ENCODE results near the gene RCL1.
"Not testable (repeated sequence)": the region's sequence is repeated elsewhere in the genome, so short reads cannot be mapped to it uniquely, and the experiment has no call there.

The RCL1 gene

DNA sequence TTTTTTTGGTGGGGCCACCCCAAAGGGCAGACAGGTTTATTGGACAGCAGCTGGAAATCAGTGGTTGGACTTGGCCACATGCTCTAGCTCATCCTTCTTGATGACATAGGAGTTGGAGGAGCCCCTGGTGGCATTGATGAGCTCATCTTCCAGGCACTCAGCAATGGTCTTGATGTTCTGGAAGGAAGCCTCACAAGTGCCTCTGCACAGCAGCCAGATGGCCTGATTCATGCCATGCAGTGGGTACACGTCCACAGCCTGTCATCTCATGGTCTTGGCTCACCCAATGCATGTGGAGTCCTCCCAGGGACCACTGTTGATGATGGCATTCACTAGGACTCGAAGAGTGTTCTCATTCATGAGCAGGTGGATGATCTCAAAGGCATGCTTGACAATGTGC lies 11.3 kb upstream of the RCL1 start:
- no peak overlapping the region for H3K4me3 ChIP-seq (ENCODE audit: low read depth, low read length)

DNA sequence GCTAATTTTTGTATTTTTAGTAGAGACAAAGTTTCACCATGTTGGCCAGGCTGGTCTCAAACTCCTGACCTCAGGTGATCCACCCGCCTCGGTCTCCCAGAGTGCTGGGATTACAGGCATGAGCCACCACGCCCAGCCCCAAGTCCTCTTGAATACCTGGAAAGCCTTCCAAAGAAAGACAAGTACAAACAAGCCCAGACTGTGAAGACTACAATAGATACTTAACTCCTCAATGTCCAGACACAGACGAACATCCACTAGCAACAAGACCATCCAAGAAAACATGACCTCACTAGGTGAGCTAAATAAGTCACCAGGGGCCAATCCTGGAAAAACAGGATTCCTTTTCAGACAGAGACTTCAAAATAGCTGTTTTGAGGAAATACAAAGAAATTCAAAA lies 9.6 kb upstream of the RCL1 start:
- H3K4me3 ChIP-seq (ENCODE audit: low read depth, low read length): not testable (repeated sequence)

DNA sequence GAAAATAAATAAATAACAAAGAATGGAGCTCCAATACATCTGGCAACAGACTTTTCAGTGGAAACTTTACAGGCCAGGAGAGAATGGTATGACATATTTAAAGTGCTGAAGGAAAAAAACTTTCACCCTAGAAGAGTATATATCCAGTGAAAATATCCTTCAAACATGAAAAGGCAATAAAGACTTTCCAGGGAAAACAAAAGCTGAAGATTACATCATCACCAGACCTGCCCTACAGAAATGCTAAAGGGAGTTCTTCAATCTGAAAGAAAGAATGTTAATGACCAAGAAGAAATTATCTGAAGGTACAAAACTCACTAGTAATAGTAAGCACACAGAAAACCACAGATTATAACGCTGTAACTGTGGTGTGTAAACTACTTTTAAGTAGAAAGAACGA lies 8.3 kb upstream of the RCL1 start:
- H3K4me3 ChIP-seq (ENCODE audit: low read depth, low read length): no peak overlapping the region

DNA sequence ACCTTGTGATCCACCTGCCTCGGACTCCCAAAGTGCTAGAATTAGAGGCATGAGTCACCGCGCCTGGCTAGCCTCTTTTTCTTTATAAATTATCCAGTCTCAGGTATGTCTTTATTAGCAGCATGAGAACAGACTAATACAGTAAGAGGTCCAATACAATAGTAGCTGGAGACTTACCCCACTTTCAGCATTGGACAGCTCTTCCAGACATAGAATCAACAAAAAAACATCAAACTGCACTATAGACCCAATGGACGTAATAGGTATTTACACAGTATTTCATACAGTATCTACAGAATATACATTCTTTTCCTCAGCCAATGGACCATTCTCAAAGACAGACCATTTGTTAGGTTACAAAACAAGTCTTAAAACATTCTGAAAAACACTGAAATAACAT lies 6.1 kb upstream of the RCL1 start:
- no peak overlapping the region for H3K4me3 ChIP-seq (ENCODE audit: low read depth, low read length)

DNA sequence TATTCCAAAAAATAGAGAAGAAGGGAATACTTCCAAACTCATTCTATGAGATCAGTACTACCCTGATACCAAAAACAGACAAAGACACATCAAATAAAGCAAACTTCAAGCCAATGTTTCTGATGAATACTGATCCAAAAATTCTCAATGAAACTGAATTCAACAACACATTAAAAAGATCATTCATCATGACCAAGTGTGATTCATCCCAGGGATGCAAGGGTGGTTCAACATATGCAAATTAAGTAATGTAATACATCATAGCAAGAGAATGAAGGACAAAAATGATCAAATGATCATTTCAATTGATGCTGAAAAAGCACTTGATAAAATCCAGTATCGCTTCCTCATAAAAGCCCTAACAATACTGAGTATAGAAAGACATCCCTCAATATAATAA lies 4.9 kb upstream of the RCL1 start:
- no peak overlapping the region for H3K4me3 ChIP-seq (ENCODE audit: low read depth, low read length)

DNA sequence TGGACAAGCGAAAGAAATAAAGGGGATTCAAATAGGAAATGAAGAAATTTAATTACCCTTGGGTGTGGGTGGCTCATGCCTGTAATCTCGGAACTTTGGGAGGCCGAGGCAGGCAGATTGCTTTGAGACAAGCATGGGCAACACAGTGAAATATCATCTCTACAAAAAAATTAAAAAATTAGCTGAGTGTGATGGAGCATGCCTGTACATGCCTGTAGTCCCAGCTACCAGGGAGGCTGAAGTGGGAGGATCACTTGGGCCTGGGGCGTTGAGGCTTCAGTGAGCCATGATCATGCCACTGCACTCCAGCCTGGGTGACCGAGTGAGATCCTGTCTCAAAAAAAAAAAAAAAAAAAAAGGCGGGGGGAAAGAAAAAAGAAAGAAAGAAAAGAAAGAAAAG lies 4.0 kb upstream of the RCL1 start:
- H3K4me3 ChIP-seq (ENCODE audit: low read depth, low read length): no peak overlapping the region

DNA sequence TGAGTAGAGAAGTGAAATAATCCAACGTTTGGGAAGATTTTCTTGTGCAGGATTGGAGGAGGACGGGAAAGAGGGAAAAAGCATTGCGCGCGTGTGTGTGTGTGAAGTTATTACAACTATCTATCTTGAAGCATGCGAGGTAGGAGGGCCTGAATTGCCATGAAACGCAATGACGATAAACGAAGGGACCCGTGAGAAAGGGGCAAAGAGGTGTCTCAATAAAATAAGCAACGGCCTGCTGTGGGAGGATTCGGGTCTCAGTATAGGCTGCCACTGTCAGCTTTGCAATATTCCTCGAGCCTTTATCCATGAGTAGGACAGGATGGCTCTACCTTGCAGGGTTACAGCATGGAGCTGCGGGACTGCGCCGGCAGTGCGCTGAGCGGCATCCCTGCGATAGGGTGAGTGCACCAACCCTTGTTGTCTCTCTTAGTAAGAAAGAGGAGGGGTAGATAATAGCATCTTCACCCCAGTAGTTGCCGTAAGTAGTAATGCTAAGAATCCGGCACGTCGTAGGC lies 631 bp upstream of the RCL1 start:
- peak overlapping the region; percentile 87 for H3K4me3 ChIP-seq (ENCODE audit: low read depth, low read length)

DNA sequence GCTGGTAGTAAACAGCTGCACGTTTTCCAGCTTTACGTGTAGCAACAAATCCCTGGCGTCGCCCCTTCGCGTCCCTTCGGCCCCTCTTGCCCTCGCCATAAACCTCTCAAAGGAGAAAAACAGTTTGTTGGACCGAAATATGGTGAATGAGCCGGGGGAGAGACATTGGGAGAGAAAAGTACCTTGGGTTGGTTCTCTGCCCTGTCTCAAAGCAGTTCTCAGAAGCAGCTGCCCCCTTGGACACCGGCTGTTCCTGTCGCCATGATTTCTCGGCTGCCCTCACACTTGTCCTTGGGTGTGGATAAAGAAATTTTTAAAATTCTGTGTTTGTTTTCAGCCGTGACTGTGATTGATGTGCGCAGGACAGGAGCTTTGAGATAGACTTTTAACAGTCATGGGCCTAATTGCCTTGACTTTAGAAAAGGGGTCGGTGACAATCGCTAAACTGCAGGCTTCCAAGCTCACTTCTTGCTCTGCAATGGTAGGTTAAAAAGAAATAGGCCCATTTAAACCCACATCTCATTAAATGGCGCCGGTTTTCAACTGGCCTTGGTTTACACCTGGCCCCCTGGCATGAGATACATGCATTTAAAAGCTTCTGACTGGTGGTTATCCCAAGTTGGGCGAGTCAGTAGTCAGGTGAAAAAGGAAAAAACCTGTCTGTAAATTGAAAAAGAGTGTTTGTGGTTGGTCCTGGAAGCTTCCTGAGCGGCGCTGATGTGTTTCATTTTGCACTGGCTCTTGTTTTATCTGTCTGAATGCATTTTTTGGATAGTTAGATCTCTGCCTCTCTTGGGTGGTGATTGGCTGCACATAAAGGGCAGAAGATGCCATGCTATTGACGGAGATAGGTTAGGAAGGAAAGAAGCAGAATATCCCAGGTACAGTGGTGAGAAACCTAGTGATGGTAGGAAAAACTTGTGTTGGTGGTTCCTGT lies 983 bp downstream of the RCL1 start:
- peak overlapping the region; percentile 87 for H3K4me3 ChIP-seq (ENCODE audit: low read depth, low read length)

DNA sequence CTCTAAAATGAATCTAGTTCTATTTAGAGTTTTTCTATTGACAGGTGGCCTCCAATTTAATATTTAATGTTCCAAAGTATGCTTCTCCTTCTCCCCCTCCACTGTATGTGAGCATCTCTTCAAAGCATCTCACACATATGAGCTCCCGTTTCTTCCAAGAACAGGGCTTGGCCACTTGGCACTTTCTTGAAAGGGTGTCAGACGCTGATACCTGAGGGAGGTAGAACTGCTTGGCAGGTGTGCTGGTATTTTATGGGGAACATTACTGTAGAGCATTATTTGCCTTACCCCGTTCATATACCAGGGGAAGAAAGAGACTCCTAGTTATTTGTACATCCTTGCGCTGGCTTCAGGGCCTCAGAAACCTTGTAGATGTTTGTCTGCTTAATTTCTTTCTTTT lies 1.9 kb downstream of the RCL1 start:
- H3K4me3 ChIP-seq (ENCODE audit: low read depth, low read length): no peak overlapping the region

DNA sequence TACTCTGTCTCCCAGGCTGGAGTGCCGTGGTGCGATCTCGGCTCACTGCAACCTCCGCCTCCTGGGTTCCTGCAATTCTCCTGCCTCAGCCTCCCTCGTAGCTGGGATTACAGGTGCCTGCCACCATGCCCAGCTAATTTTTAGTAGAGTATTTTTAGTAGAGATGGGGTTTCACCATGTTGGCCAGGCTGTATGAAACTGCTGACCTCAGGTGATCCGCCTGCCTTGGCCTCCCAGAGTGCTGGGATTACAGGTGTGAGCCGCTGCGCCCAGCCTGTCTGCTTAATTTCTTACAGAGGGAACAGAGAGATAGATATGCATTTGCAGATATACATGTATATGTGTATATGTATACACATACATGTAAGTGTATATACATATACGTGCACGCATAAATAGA lies 2.4 kb downstream of the RCL1 start:
- H3K4me3 ChIP-seq (ENCODE audit: low read depth, low read length): not testable (repeated sequence)

DNA sequence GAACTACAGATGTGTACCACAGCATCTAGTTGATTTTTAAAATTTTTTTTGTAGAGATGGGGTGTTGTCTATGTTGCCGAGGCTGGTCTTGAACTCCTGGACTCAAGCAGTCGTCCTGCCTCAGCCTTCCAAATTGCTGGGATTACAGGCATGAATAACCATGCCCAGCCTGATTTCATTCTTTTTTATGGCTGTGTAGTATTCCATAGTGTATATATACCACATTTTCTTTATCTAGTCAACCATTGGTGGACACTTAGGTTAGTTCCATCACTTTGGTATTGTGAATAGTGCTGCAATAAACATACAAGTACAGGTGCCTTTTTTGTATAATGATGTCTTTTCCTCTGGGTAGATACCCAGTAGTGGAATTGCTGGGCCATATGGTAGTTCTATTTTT lies 3.8 kb downstream of the RCL1 start:
- no peak overlapping the region for H3K4me3 ChIP-seq (ENCODE audit: low read depth, low read length)

DNA sequence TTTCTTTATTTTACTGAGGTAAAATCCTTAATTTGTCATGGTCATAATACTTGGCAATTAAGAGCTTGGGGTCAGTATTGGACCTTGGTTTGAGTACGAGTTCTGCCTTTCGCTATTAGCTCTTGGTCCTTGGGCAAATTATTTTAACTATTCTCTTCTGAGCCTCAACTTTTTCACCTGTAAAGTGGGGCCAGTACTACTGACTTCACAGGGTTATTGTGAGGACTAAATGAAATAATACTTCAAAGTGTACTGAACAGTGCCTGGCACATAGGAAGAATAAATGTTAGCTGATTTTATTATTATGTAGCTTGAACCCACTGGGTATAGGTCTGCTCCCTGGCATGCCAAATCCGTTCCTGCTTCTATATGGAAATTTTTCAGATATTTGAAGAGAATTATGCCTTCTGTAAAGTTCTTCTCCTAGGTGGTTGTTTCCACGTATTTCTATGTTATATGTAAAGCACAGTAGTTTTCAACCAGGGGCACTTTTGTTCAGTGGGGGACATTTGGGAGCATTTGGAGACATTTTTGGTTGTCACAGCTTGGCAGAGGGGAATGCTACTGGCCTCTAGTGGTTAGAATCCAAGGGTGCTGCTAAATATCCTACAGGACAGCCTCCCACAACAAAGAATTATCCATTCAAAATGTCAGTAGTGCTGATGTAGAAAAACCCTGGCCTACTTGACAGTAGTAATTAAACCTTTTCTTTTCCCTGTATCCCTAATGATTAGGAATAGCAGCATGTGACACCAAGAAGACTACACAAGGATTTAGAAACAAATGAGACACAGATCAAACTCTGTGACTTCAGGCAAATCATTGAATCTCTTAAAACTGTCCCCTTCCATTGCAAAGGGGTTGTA lies 4.5 kb downstream of the RCL1 start:
- no peak overlapping the region for H3K4me3 ChIP-seq (ENCODE audit: low read depth, low read length)

DNA sequence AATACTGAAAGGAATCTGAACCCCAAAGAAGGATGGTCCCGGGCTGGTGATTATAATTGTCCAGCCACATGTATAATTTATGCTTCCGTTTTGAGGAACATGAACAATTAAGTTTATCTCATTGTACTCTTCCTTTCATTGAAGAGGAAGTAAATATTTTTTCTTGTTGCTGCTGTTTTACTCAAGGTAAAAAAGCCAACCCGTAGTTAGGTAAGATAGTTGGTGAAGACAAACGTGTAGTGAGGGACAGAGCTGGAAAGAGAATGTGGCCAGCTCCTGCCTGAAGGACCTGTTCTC lies 5.1 kb downstream of the RCL1 start:
- H3K4me3 ChIP-seq (ENCODE audit: low read depth, low read length): no peak overlapping the region

DNA sequence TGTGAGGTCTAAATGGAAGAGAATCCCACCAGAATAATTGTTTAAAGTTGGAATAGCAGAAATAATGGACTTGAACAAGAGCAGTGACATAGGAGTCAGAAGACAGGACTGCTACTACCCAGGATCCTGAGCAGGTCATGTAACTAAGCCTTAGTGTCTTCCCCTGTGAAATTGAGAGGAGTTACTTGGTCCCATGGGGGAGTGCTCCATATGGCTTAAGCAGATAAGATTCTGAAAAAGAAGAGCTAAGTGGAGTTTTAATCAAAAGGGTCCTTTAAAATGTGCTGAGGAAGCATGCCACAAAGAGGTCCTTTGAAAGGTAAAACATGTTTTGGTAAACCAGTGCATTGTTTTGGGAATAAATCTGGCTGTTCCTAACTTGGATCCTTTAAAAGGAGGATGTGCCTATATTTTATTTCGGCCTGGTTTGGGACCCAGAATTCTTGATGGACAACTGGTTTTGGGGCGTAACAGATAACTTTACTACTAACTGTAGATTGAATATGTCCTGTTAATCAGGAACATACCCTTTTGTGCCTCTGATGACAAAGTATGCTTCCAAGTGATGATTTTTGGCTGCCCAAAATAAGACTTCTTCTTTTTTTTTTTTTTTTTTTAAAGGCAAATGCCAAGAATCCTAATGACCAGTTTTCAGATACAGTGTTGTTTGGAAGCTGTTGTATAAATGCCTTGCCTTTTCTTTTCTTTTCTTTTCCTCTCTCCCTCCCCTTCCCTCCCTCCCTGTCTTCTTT lies 5.7 kb downstream of the RCL1 start:
- H3K4me3 ChIP-seq (ENCODE audit: low read depth, low read length): no peak overlapping the region

DNA sequence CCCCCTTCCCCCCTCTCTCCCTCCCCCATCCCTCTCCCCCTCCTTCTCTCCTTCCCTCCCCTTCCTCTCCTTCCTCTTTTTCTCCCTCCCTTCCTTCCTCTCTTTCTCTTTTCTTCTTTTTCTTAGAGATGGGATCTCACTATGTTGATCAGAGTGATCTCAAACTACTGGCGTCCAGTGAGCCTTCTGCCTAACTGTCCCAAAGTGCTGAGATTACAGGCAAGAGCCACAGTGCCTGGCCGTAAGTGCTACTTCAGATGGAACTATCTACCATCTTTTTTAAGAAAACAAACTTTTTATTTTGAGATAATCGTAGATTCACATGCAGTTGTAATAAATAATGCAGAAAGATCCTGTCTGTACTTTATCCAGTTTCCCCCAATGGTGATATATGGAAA lies 6.3 kb downstream of the RCL1 start:
- H3K4me3 ChIP-seq (ENCODE audit: low read depth, low read length): no peak overlapping the region

DNA sequence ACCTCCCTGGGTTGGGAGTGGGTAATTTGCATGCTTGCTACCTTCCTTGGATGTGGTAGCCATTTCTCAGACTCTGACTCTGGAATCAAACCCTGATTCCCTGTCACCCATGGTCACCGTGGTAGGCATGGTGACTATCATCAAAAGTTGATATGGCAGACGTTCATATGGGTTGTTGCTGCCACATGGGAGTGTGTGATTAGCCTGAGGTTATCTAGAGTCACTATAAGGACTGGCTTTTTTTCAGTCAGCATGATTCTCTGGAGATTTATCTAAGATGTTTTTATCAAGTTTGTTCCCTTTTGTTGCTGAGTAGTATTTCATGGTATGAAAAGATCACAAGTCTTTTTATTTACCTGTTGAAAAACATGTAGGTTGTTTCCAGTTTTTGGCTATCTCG lies 7.0 kb downstream of the RCL1 start:
- no peak overlapping the region for H3K4me3 ChIP-seq (ENCODE audit: low read depth, low read length)

DNA sequence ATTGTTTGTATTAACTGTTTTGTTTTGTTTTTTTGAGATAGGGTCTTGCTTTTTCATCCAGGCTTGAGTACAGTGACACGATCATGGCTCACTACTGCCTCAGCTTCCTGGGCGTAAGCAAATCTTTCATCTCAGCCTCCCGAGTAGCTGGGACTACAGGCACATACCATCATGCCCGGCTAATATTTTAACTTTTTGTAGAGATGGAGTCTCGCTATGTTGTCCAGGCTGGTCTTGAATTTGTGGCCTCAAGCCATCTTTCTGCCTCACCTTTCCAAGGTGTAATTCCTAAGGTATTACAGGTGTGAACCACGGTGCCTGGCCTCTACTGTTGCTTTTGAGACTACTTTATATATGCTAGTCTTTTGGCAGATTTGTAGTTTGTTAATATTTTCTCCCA lies 8.4 kb downstream of the RCL1 start:
- no peak overlapping the region for H3K4me3 ChIP-seq (ENCODE audit: low read depth, low read length)

DNA sequence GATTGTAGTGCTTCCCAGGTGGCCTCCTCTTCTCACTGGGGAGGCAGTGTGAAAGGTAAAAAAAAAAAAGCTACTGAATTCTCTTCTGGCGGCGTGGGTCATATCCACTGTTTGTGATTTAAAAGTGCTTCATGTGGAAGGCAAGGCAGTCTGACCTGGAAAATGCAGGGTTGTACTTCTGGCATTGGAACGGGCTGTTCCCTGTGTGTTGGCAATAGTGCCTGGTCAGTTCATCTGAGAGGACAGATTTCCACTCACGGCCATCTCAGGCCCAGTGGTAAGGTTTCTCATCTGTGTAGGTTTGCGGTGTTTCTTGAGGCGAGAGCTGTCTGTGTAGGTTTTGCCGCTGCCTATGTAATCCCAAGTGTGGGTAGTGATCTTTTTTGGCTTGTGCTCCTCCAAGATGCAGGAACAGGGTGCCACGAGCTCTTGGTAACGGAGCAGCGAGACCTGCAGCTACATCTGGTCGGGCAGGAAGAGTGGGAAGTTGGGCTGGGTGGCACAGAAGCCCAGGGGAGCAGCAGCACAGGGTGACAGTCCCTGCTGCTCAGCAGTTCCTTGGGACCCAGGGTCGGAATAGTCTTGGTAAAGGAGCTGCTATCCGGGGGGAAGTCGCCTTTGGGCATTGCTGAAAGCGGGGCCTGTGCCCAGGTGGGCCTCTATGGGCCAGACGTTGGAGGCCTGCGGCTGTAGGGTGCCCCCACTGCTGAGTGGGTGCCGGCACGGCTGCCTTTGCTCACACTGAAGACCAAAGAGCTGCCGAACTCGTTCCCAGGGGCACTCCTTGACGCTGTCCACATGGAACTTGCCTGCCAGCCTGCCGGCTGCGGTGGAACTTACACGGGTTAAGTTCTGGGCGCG lies 11.2 kb downstream of the RCL1 start:
- no peak overlapping the region for H3K4me3 ChIP-seq (ENCODE audit: low read depth, low read length)

DNA sequence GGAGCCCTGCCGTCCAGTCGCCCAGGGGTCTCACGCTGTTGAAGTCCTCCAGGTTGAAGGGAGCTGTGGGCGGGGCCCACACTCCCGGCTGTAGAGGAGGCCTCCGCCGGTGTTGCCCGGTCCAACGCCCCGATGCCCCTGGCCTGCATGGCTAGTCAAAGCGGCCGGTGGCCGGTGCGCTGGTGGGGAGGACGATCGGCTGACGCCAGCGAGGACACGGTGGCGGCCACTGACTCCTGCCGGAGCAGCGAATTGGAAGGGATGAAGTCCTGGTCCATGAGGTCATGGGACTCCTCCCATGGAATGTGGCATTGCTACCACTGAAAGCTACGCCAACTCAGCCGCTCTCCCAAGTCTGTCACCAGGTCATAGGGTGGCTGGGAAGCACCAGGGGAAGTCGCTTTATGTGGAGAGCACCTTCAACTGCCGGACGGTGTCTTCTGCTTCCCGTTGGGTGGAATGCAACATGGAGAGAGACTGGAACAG lies 11.8 kb downstream of the RCL1 start:
- no peak overlapping the region for H3K4me3 ChIP-seq (ENCODE audit: low read depth, low read length)

DNA sequence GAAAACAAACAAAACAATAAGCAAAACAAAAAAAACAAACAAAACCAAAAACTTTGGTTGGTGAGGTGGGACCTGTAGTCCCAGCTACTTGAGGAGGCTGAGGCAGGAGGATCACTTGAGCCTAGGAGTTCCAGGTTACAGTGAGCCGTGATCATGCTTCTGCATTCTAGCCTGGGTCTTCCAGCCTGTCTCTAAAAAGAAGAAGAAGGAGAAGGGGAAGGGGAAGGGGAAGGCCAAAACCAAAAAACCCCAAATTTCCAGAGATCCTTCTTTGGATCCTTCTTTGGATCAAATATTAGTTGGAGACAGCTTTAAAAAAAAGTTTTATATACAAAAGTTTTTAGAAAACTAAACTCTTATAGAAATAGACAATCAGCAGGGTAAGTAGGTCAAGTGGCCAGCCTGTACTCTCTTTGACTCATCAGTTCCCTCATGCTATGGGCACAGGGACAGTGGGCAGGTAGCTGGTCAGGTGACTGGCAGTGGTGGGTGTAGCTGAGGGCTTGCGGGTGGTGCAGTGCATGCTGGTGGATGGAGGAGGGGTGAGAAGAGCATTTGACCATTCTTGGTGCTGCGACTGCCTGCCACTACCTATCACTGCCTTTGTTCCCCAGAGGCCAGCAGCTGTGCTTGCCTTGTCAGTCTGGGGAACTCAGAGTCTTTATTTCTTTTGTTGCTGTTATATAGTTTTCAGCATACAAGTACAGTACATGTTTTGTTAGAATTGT lies 12.6 kb downstream of the RCL1 start:
- H3K4me3 ChIP-seq (ENCODE audit: low read depth, low read length): no peak overlapping the region

Measured in iPS-11a (cell line).